ENCODE data around the gene CTCF. TPM values are rescaled to one million over a fixed set of nuclear protein-coding genes. Genes with fewer than 3 reads are reported as not detected.

CTCF gene
- total RNA-seq, 4 donors from 2014 or later, result 41.0 to 49.9 (median 44.2) TPM

DNA sequence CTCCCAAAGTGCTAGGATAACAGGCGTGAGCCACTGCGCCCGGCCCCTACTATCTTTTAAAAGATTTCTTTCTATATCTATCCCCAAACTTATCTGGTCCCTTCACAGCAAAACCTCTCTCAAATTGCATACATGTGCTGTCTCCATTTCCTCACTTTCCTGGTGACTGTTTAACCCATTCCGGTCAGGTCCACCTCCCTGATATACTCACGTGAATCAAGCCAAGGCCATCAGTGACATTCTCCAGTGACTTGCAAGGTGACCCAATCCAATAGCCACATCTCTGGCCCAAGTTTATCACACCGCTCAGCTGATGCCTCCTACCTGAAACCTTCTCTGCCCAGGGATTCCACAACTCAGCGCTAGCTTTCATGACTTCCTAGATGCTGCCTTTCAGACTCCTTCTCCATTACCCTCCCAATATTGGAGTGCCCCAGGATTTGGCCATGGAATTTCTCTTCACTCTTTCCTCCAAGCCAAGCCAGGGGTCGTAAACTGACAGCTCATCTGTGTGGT is 1.4 kb upstream of the CTCF start:
- 87 to 89% methylated on average over 8 of the region's 8 CpGs for WGBS, 2 donors
- intact Hi-C loops (cut with DNase I; ENCODE audit: low total_unique reads), result no loop called here
- DNase-seq (ENCODE audit: low spot score in 2 of 2), result no peak
- TF ChIP-seq, protein P1, sequence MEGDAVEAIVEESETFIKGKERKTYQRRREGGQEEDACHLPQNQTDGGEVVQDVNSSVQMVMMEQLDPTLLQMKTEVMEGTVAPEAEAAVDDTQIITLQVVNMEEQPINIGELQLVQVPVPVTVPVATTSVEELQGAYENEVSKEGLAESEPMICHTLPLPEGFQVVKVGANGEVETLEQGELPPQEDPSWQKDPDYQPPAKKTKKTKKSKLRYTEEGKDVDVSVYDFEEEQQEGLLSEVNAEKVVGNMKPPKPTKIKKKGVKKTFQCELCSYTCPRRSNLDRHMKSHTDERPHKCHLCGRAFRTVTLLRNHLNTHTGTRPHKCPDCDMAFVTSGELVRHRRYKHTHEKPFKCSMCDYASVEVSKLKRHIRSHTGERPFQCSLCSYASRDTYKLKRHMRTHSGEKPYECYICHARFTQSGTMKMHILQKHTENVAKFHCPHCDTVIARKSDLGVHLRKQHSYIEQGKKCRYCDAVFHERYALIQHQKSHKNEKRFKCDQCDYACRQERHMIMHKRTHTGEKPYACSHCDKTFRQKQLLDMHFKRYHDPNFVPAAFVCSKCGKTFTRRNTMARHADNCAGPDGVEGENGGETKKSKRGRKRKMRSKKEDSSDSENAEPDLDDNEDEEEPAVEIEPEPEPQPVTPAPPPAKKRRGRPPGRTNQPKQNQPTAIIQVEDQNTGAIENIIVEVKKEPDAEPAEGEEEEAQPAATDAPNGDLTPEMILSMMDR (IDR thresholded peaks at IDR 0.05), result no peak
- no peak for TF ChIP-seq POLR2A (IDR thresholded peaks at IDR 0.05)
- H3K4me3 ChIP-seq (ENCODE audit: low read depth, poor library complexity, severe bottlenecking), result no peak overlapping the region

DNA sequence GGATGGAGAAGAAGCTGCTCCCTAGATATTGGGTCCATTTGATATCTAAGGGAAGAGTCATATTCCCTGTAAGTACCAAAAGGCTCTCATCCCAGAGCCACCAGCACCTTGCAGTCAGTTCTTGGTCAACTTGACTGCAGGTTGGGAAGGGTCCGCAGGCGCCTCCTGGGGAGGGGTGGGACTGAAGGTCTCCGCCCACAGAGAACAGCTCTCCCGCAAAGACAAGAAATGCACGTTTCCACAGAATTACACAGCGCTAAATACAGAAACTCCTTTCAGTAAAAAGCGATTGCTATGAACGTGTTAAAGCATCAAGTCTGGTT is 864 bp upstream of the CTCF start:
- intact Hi-C loops (cut with DNase I; ENCODE audit: low total_unique reads), result no loop called here
- H3K4me3 ChIP-seq (ENCODE audit: low read depth, poor library complexity, severe bottlenecking), result peak overlapping the region; percentile 38
- TF ChIP-seq, protein P1 (IDR thresholded peaks at IDR 0.05), result no peak
- no peak for TF ChIP-seq POLR2A (IDR thresholded peaks at IDR 0.05)
- no peak for DNase-seq (ENCODE audit: low spot score in 2 of 2)
- 0 to 1% methylated on average over 8 of the region's 8 CpGs for WGBS, 2 donors

DNA sequence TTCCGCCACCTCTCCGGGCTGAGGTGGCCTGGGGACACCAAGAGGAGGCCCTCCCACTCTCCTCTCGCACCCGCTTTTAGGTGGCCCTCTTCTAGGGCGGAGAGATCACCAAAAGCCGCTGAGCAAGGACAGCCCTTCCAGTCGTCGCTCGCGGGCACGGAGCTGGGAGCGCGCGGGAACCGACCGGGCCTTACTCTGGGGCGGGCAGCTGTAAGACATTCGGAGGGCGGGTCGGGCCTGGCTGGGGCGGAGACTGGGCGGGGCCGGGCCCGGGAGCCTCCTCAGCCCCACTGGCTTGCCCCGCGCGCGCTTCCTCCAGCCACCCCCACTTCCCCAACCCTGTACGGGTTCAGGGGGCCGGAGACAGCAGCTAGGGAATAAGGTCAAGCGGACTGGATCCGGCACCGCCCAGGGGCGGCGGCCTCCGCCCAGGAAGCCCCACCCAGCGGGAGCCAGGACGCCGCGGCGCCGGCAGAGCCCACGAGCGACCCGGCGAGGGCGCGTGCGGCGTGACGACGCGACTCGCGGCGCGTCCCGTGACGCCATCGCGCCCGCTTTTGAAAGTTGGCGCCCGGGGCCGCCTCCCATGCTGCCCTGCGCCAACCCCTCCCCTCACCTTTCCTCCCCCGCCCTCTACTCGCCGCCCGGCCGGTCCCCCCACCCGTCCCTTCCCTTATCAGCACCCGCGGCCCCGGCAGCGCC is 351 bp upstream of the CTCF start:
- TF ChIP-seq, protein P1 (IDR thresholded peaks at IDR 0.05), result no peak
- no peak for TF ChIP-seq POLR2A (IDR thresholded peaks at IDR 0.05)
- peak overlapping the region; percentile 39 for H3K4me3 ChIP-seq (ENCODE audit: low read depth, poor library complexity, severe bottlenecking)
- 0 to 1% methylated on average over 35 to 37 of the region's 76 CpGs for WGBS, 2 donors
- intact Hi-C loops (cut with DNase I; ENCODE audit: low total_unique reads), result loop anchor here (1.0 kb wide), 1 partner anchor 24 kb away; no protein-coding TSS in a partner anchor
- DNase-seq (ENCODE audit: low spot score in 2 of 2), result peak; percentile 96 to 99

- intact Hi-C loops (cut with DNase I; ENCODE audit: low total_unique reads), result loop anchor here (1.0 kb wide), 1 partner anchor 25 kb away; no protein-coding TSS in a partner anchor
- 0% methylated on average over 40 to 70 of the region's 96 CpGs for WGBS, 2 donors
- peak overlapping the region; percentile 64 for H3K4me3 ChIP-seq (ENCODE audit: low read depth, poor library complexity, severe bottlenecking)
- DNase-seq (ENCODE audit: low spot score in 2 of 2), result peak in 1 of 2 donors; percentile 92
- no peak for TF ChIP-seq POLR2A (IDR thresholded peaks at IDR 0.05)
- TF ChIP-seq, protein P1 (IDR thresholded peaks at IDR 0.05), result no peak
Observed at GRCh38 chr16:67562918-67563707, 787 bp downstream of the CTCF start.

GRCh38 chr16:67563708-67564468 is 1.6 kb downstream of the CTCF start:
- TF ChIP-seq POLR2A (IDR thresholded peaks at IDR 0.05), result no peak
- TF ChIP-seq, protein P1 (IDR thresholded peaks at IDR 0.05), result no peak
- DNase-seq (ENCODE audit: low spot score in 2 of 2), result peak; percentile 76 to 91

More at GRCh38 chr16:67563708-67564468, 1.6 kb downstream of the CTCF start:
- intact Hi-C loops (cut with DNase I; ENCODE audit: low total_unique reads), result no loop called here
- H3K4me3 ChIP-seq (ENCODE audit: low read depth, poor library complexity, severe bottlenecking), result peak overlapping the region; percentile 64
- 3 to 4% methylated on average over 20 of the region's 20 CpGs for WGBS, 2 donors

Data from lower leg skin (tissue), 4 donors.